Heart right ventricle (tissue), 16 donors: Measurements from ENCODE around the gene TTC1. TPM values are rescaled to one million over a fixed set of nuclear protein-coding genes. Genes with fewer than 3 reads are reported as not detected.
A peak's percentile ranks its signal among the peaks of the same experiment; 100 is the strongest.

Source experiments
- ATAC-seq, 8 donors: fragments of 200-7000 bp; cut with Tn5 transposase; one replicate each; pipeline ENCODE4 v1.9.1; 2020; ENCODE audit warnings: mild to moderate bottlenecking in 8 of 8, moderate library complexity in 8 of 8, moderate number of reproducible peaks in 1 of 8
- DNase-seq, 2 donors: peaks; one replicate each; pipeline ENCODE4 v3.0.0-alpha.2; 2020
- H3K27ac ChIP-seq, 10 donors: fragments of 200-600 bp; sonication (generic) in 2 of 10; one replicate each; pipeline versions ENCODE4 v1.5.0 to v1.8.0; 2020 to 2022; ENCODE audit warnings: mild to moderate bottlenecking in 3 of 10
- H3K27me3 ChIP-seq, 7 donors: fragments of 200-600 bp; one replicate each; pipeline ENCODE4 v1.8.0; 2021 to 2022; ENCODE audit warnings: mild to moderate bottlenecking in 2 of 7
- H3K36me3 ChIP-seq, 9 donors: fragments of 200-600 bp; sonication (generic) in 1 of 9; one replicate each; pipeline versions ENCODE4 v1.5.0 to v1.8.0; 2020 to 2022; ENCODE audit warnings: mild to moderate bottlenecking in 2 of 9
- H3K4me1 ChIP-seq, 9 donors: fragments of 200-600 bp; sonication (generic) in 1 of 9; one replicate each; pipeline versions ENCODE4 v1.5.0 to v1.8.0; 2020 to 2022; ENCODE audit warnings: mild to moderate bottlenecking in 4 of 9
- H3K4me3 ChIP-seq, 10 donors: fragments of 200-600 bp; sonication (generic) in 2 of 10; one replicate each; pipeline versions ENCODE4 v1.5.0 to v1.8.0; 2020 to 2022; ENCODE audit warnings: mild to moderate bottlenecking in 7 of 10, moderate library complexity in 2 of 10
- H3K9me3 ChIP-seq, 11 donors: fragments of 200-600 bp in 10 of 11; sonication (generic) in 2 of 11; one replicate each; pipeline versions ENCODE4 v1.5.0 to v1.8.0; 2013 to 2022; ENCODE audit warnings: mild to moderate bottlenecking in 2 of 11, control low read depth in 1 of 11, moderate library complexity in 1 of 11
- WGBS, 2 donors: extraction: QIAGEN DNeasy Blood & Tissue Kit; methylation state at CpG; one replicate each; pipeline ENCODE4 v1.1.7; 2013; ENCODE audit warnings: inconsistent platforms in 1 of 2; 5-methylcytosine and 5-hydroxymethylcytosine counted together
- intact Hi-C, 10 donors: fragments of 100-400 bp; cut with DNase I; formaldehyde crosslinking; loops; one replicate each; pipeline versions ENCODE4 v1.11.1 to v1.14.2; 2022
- long read RNA-seq, 3 donors: library from polyadenylated mRNA; unstranded; transcript quantifications; one replicate each; pipeline ENCODE4 v2.0.0, GENCODE V29; 2020 to 2021
- polyA plus RNA-seq, 2 donors: library from polyadenylated mRNA; stranded (reverse); fragments of 200-250 nt; gene quantifications; one replicate each; pipeline ENCODE4 v1.2.3, GENCODE V29; 2013
- total RNA-seq, 10 donors: library from RNA; stranded (reverse); fragmentation: NEBNext Ultra II Directional in 3 of 10; extraction: Animal tissue kit (Norgen Biotek cat#: 25700) in 3 of 10; gene quantifications; one replicate each; pipeline versions ENCODE4 v1.2.1 to v1.2.4, GENCODE V29; 2021 to 2023
- TF ChIP-seq, protein P1 (sequence below), 9 donors: fragments of 200-600 bp; sonication (generic) in 2 of 9; IDR thresholded peaks; one replicate each; pipeline versions ENCODE4 v1.5.0 to v1.8.0; 2021 to 2022; ENCODE audit warnings: antibody characterized with exemption in 9 of 9, mild to moderate bottlenecking in 5 of 9, moderate library complexity in 1 of 9
- donor health status: Arrhythmogenic right ventricular cardiomyopathy.
- donor health status: ischemic (EF 13 %, LVEDD 7.1; RV severe dilation, severe dysfunction).
- donor health status: healthy with polysubstance abuse.
- donor health status: DM: no; HTN: yes; CAD: no.
- donor health status: DM: no; HTN: no; CAD: no.
- donor health status: ischemic (EF 25% LVEDD 6.9; RV normal size, moderate dysfunction).
- donor health status: ischemic (EF 25% LVEDD 5.7; RV mildly dilated, moderate dysfunction).
- donor health status: healthy.
- donor health status: DM: yes; HTN: yes; CAD: no.
- donor health status: Ischemic cardiomyopathy.
- donor health status: ischemic (EF 35%, LVEDD 5.7; RV mildly dilated, moderate dysfunction).
- donor health status: nonischemic (EF 11% LVEDD 7.7; RV severe dilation, severe dysfunction).
- donor health status: DM: yes; HTN: yes; CAD: no.
- donor health status: PGD.
- donor health status: ischemic (EF 29% LVEDD 5.4; RV normal size, mild dysfunction).
- donor health status: nonischemic (EF 23%, LVEDD 6.1; RV moderate dilation, normal function).

TTC1 gene, protein sequence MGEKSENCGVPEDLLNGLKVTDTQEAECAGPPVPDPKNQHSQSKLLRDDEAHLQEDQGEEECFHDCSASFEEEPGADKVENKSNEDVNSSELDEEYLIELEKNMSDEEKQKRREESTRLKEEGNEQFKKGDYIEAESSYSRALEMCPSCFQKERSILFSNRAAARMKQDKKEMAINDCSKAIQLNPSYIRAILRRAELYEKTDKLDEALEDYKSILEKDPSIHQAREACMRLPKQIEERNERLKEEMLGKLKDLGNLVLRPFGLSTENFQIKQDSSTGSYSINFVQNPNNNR
- total RNA-seq (100 to 1,000 TPM in 2 of 10 donors, 10 to 100 TPM in 8; 69.7 to 125 (median 86.5) TPM), polyA plus RNA-seq (10 to 100 TPM; 52.0 to 63.9 TPM)
- long read RNA-seq, donor 1, transcript TTC1-201 (8 exons, 1,467 nt): major isoform, 30 of 73 reads
- long read RNA-seq, donor 1, transcript TTC1-204 (5 exons, 1,119 nt): minor isoform, 26 of 73 reads
- long read RNA-seq, donor 1, transcript TTC1-205 (8 exons, 1,432 nt): minor isoform, 7 of 73 reads
- long read RNA-seq, donor 1, partial matches to known transcripts: 8 of 73 reads
- long read RNA-seq, donor 1, other reads (novel, unspliced or antisense): 2 of 73 reads
- long read RNA-seq, donor 2, transcript TTC1-201 (8 exons, 1,467 nt): major isoform, 37 of 70 reads
- long read RNA-seq, donor 2, transcript TTC1-204 (5 exons, 1,119 nt): minor isoform, 17 of 70 reads
- long read RNA-seq, donor 2, partial matches to known transcripts: 10 of 70 reads
- long read RNA-seq, donor 2, other reads (novel, unspliced or antisense): 2 of 70 reads
- long read RNA-seq, donor 3, transcript TTC1-201 (8 exons, 1,467 nt): major isoform, 57 of 90 reads
- long read RNA-seq, donor 3, transcript TTC1-205 (8 exons, 1,432 nt): minor isoform, 7 of 90 reads
- long read RNA-seq, donor 3, transcript TTC1-204 (5 exons, 1,119 nt): minor isoform, 17 of 90 reads
- long read RNA-seq, donor 3, partial matches to known transcripts: 5 of 90 reads
- long read RNA-seq, donor 3, other reads (novel, unspliced or antisense): 4 of 90 reads

DNA sequence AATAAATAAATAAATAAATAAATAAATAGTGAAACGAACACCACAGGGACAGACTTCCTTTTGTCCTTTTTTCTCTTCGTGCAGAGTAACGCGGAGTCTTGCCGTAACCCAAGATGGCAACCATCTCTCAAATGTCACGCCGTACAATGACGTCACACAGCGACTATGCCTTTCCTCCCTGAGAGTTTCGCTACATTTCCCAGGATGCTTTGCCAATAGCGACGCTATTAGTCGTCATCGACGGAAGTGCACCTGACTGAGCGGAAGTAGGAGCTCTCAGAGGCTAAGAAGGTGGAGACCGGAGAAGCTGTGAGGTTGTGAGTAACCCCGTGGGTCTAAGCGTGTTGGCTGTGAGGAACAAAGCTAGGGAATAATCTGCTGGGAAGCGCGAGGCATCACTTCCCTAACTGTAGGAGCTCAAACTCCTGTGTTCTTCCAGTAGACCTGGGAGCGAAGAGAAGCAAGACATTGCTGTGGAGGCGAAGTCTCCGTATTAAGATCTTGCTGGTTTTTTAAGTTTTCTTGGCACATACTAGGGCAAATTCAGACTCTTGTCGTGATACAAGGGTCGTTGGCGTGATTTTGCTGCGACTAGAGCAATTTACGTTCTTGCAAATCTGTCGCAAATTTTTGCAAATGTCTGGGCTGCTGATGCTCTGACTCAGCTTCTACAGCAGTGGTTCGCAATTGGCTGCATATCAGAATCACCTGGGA lies at the start of gene TTC1:
Gene TTC1, plus strand, starts transcription at position 263 of the 714 bp plus-strand sequence. CDS start 1,390 bp downstream, outside the sequence.
- H3K27me3 ChIP-seq: no peaks in the 10 kb centered on the region
- peaks cover 0 to 37% (median 14%) of the 10 kb centered on the region in 9 donors for H3K36me3 ChIP-seq
- no peaks in the 10 kb centered on the region for H3K9me3 ChIP-seq
- peak; percentile 97 to 99 (median 99) for ATAC-seq
- H3K4me3 ChIP-seq: peak within 1 kb of the TSS; percentile 42 to 96 (median 77)
- H3K4me1 ChIP-seq: peaks cover 0 to 30% (median 20%) of the 10 kb centered on the region in 9 donors
- WGBS, 2 donors: 0% methylated on average over 31 of the region's 31 CpGs
- TF ChIP-seq, protein P1, sequence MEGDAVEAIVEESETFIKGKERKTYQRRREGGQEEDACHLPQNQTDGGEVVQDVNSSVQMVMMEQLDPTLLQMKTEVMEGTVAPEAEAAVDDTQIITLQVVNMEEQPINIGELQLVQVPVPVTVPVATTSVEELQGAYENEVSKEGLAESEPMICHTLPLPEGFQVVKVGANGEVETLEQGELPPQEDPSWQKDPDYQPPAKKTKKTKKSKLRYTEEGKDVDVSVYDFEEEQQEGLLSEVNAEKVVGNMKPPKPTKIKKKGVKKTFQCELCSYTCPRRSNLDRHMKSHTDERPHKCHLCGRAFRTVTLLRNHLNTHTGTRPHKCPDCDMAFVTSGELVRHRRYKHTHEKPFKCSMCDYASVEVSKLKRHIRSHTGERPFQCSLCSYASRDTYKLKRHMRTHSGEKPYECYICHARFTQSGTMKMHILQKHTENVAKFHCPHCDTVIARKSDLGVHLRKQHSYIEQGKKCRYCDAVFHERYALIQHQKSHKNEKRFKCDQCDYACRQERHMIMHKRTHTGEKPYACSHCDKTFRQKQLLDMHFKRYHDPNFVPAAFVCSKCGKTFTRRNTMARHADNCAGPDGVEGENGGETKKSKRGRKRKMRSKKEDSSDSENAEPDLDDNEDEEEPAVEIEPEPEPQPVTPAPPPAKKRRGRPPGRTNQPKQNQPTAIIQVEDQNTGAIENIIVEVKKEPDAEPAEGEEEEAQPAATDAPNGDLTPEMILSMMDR (IDR thresholded peaks at IDR 0.05): no peak
- intact Hi-C loops: no loop called here
- peak within 1 kb of the TSS in 9 of 10 donors; percentile 70 to 89 (median 84) for H3K27ac ChIP-seq
- peak; percentile 79 to 97 for DNase-seq

DNA sequence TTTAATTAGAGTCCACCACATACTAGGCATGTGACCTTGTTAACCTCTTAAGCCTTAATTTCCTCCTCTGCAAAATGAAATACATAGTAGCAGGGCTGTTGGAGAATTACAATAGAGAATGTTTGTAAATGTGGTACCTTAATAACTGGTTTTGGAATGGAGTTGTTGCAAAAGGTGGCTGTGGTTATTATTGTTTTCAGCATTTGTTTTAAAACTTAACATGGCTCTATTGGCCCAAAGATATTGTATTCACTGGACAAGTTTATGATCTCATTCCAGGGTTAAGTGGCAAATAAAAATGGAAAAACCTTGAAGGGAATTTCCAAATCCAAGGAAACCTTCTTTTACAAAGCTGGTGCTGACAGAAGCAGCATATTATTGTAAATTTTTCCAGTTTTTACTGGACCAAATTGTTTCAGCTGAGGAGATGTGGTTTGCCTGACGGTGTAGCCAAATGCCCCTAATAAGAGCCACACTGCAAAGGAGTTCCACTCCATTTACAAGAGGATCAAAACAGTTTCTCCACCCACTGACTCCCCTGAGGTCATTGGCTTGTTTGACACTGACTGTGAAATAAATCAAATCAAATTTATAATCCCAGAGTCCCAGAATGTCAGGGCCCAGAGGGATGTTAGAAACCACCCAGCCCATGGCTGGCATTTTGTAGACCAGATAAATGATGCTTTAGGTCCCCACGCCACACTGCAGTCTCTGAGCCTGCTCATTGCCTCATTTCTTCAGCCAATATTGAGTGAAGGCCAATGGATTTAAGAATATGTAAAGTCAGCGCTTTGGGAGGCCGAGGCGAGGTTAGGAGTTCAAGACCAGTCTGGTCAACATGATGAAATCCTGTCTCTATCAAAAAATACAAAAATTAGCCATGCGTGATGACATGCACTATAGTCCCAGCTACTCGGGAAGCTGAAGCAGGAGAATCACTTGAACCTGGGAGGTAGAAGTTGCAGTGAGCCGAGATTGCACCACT lies 47.5 kb upstream of the TTC1 start:
- no peak for ATAC-seq
- no peak for DNase-seq

DNA sequence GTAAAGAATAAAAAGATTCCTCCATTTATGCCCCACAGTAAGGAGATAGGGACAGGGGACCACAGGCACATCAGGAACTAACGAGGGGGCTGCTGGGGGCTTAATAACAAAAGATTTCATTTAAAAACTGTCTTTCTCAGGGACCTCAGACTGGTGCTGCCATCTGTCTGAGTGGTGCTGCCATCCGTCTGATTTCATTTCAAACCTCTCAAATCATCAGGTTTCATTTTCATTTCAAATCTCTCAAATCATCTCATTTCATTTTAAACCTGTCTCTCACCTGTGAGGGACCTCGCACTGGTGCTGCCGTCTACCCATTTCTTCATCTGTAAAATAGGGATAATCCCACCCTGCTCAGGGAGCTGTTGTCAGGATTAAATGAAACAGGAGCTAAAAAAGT lies 46.7 kb upstream of the TTC1 start:
- Histone ChIP-seq H3K27ac (no peak overlapping the region), H3K27me3 (peaks cover 0 to 12% (median 0%) of the 10 kb centered on the region in 7 donors), H3K4me1 (peaks cover 0 to 3% (median 0%) of the 10 kb centered on the region in 9 donors), H3K36me3 (no peaks in the 10 kb centered on the region), H3K4me3 (no peak overlapping the region), H3K9me3 (no peaks in the 10 kb centered on the region)
- intact Hi-C loops: loop anchor here in 1 of 10 donors (10.0 kb wide), 1 partner anchor 677 kb away; no protein-coding TSS in a partner anchor
- DNase-seq: no peak
- ATAC-seq: no peak
- TF ChIP-seq, protein P1 (IDR thresholded peaks at IDR 0.05): no peak
- WGBS, 2 donors: 85 to 88% methylated on average over 4 of the region's 4 CpGs

More for the DNA sequence above, 47.5 kb upstream of the TTC1 start:
- TF ChIP-seq, protein P1 (IDR thresholded peaks at IDR 0.05): no peak
- WGBS, 2 donors: 94% methylated on average over 8 of the region's 8 CpGs
- peaks cover 0 to 3% (median 0%) of the 10 kb centered on the region in 9 donors for H3K4me1 ChIP-seq
- no peak overlapping the region for H3K4me3 ChIP-seq
- peaks cover 0 to 4% (median 0%) of the 10 kb centered on the region in 7 donors for H3K27me3 ChIP-seq
- no peak overlapping the region for H3K27ac ChIP-seq
- no peaks in the 10 kb centered on the region for H3K9me3 ChIP-seq
- no peaks in the 10 kb centered on the region for H3K36me3 ChIP-seq
- intact Hi-C loops: loop anchor here in 1 of 10 donors (10.0 kb wide), 1 partner anchor 677 kb away; no protein-coding TSS in a partner anchor
